ENCODE data around the gene PHACTR3. TPM values are rescaled to one million over a fixed set of nuclear protein-coding genes. Genes with fewer than 3 reads are reported as not detected.
A peak's percentile ranks its signal among the peaks of the same experiment; 100 is the strongest.

Gene PHACTR3
- total and polyA plus RNA-seq, 4 donors, result 0.14 to 0.42 (median 0.17) TPM

GRCh38 chr20:59585714-59586409 lies 18.5 kb upstream of the PHACTR3 start:
- no peak for DNase-seq (ENCODE audit: low spot score)
- peaks cover 0 to 4% (median 0%) of the 10 kb centered on the region in 4 donors for H3K9me3 ChIP-seq (ENCODE audit: control insufficient read depth in 4 of 4, low read length in 3 of 4)
- WGBS, result 70% methylated on average over 16 of the region's 16 CpGs
- TF ChIP-seq NR2F2 (IDR thresholded peaks at IDR 0.05), result peak; percentile 35
- TF ChIP-seq, protein P1, sequence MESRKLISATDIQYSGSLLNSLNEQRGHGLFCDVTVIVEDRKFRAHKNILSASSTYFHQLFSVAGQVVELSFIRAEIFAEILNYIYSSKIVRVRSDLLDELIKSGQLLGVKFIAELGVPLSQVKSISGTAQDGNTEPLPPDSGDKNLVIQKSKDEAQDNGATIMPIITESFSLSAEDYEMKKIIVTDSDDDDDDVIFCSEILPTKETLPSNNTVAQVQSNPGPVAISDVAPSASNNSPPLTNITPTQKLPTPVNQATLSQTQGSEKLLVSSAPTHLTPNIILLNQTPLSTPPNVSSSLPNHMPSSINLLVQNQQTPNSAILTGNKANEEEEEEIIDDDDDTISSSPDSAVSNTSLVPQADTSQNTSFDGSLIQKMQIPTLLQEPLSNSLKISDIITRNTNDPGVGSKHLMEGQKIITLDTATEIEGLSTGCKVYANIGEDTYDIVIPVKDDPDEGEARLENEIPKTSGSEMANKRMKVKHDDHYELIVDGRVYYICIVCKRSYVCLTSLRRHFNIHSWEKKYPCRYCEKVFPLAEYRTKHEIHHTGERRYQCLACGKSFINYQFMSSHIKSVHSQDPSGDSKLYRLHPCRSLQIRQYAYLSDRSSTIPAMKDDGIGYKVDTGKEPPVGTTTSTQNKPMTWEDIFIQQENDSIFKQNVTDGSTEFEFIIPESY (IDR thresholded peaks at IDR 0.05), result no peak
- no peak overlapping the region for H3K4me3 ChIP-seq (ENCODE audit: low read depth in 1 of 3, low read length in 3 of 3)
- no peak overlapping the region for H3K9ac ChIP-seq (ENCODE audit: low read depth in 1 of 2, low read length in 2 of 2)
- no peak overlapping the region for H3K27ac ChIP-seq (ENCODE audit: low read depth in 1 of 2, low read length in 2 of 2)
- no peaks in the 10 kb centered on the region for H3K4me1 ChIP-seq (ENCODE audit: control insufficient read depth in 4 of 4, insufficient read depth in 4 of 4, low read length in 3 of 4)
- H3K27me3 ChIP-seq (ENCODE audit: control insufficient read depth in 4 of 4, insufficient read depth in 4 of 4, low read length in 3 of 4), result peaks cover 0 to 4% (median 2%) of the 10 kb centered on the region in 4 donors
- H3K36me3 ChIP-seq (ENCODE audit: control insufficient read depth in 4 of 4, insufficient read depth in 3 of 4, low read depth in 1 of 4, low read length in 3 of 4), result no peaks in the 10 kb centered on the region

GRCh38 chr20:59586613-59587012 lies 17.7 kb upstream of the PHACTR3 start:
- H3K27ac ChIP-seq (ENCODE audit: low read depth in 1 of 2, low read length in 2 of 2), result no peak overlapping the region
- peaks cover 0 to 8% (median 3%) of the 10 kb centered on the region in 4 donors for H3K27me3 ChIP-seq (ENCODE audit: control insufficient read depth in 4 of 4, insufficient read depth in 4 of 4, low read length in 3 of 4)
- H3K9ac ChIP-seq (ENCODE audit: low read depth in 1 of 2, low read length in 2 of 2), result no peak overlapping the region
- 79% methylated on average over 6 of the region's 6 CpGs for WGBS
- no peaks in the 10 kb centered on the region for H3K36me3 ChIP-seq (ENCODE audit: control insufficient read depth in 4 of 4, insufficient read depth in 3 of 4, low read depth in 1 of 4, low read length in 3 of 4)
- no peaks in the 10 kb centered on the region for H3K4me1 ChIP-seq (ENCODE audit: control insufficient read depth in 4 of 4, insufficient read depth in 4 of 4, low read length in 3 of 4)
- no peak for DNase-seq (ENCODE audit: low spot score)
- peaks cover 0 to 4% (median 0%) of the 10 kb centered on the region in 4 donors for H3K9me3 ChIP-seq (ENCODE audit: control insufficient read depth in 4 of 4, low read length in 3 of 4)
- TF ChIP-seq FOXA2 (IDR thresholded peaks at IDR 0.05), result no peak
- TF ChIP-seq MAX (IDR thresholded peaks at IDR 0.05), result no peak
- no peak for TF ChIP-seq RXRA (IDR thresholded peaks at IDR 0.05)
- no peak for TF ChIP-seq CTCF (IDR thresholded peaks at IDR 0.05; ENCODE audit: low read depth, low read length, missing input control)
- TF ChIP-seq, protein P2, sequence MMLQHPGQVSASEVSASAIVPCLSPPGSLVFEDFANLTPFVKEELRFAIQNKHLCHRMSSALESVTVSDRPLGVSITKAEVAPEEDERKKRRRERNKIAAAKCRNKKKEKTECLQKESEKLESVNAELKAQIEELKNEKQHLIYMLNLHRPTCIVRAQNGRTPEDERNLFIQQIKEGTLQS (IDR thresholded peaks at IDR 0.05), result no peak
- no peak for TF ChIP-seq TAF1 (conservative IDR thresholded peaks at IDR 0.05)
- TF ChIP-seq, protein P3, sequence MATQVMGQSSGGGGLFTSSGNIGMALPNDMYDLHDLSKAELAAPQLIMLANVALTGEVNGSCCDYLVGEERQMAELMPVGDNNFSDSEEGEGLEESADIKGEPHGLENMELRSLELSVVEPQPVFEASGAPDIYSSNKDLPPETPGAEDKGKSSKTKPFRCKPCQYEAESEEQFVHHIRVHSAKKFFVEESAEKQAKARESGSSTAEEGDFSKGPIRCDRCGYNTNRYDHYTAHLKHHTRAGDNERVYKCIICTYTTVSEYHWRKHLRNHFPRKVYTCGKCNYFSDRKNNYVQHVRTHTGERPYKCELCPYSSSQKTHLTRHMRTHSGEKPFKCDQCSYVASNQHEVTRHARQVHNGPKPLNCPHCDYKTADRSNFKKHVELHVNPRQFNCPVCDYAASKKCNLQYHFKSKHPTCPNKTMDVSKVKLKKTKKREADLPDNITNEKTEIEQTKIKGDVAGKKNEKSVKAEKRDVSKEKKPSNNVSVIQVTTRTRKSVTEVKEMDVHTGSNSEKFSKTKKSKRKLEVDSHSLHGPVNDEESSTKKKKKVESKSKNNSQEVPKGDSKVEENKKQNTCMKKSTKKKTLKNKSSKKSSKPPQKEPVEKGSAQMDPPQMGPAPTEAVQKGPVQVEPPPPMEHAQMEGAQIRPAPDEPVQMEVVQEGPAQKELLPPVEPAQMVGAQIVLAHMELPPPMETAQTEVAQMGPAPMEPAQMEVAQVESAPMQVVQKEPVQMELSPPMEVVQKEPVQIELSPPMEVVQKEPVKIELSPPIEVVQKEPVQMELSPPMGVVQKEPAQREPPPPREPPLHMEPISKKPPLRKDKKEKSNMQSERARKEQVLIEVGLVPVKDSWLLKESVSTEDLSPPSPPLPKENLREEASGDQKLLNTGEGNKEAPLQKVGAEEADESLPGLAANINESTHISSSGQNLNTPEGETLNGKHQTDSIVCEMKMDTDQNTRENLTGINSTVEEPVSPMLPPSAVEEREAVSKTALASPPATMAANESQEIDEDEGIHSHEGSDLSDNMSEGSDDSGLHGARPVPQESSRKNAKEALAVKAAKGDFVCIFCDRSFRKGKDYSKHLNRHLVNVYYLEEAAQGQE (IDR thresholded peaks at IDR 0.05), result no peak
- TF ChIP-seq GABPA (IDR thresholded peaks at IDR 0.05 in 1 of 2, conservative IDR thresholded peaks at IDR 0.05 in 1 of 2), result no peak
- no peak for TF ChIP-seq HNF4G (IDR thresholded peaks at IDR 0.05)
- TF ChIP-seq YY1 (IDR thresholded peaks at IDR 0.05), result no peak
- TF ChIP-seq EGR1 (IDR thresholded peaks at IDR 0.05; ENCODE audit: low read depth in 2 of 2), result no peak
- no peak for TF ChIP-seq HNF4A (conservative IDR thresholded peaks at IDR 0.05)
- no peak for TF ChIP-seq RAD21 (IDR thresholded peaks at IDR 0.05)
- no peak for TF ChIP-seq FOXA1 (IDR thresholded peaks at IDR 0.05)
- no peak for TF ChIP-seq SP1 (IDR thresholded peaks at IDR 0.05)
- TF ChIP-seq, protein P1 (IDR thresholded peaks at IDR 0.05), result no peak
- TF ChIP-seq NR2F2 (IDR thresholded peaks at IDR 0.05), result no peak
- no peak for TF ChIP-seq JUND (IDR thresholded peaks at IDR 0.05)
- H3K4me3 ChIP-seq (ENCODE audit: low read depth in 1 of 3, low read length in 3 of 3), result no peak overlapping the region

Measured in liver (tissue), 9 donors.